ENCODE measurements around the gene RPRD2. TPM values are rescaled to one million over a fixed set of nuclear protein-coding genes. Genes with fewer than 3 reads are reported as not detected.

RPRD2 gene
- total and polyA plus RNA-seq, 12 donors = 7.3 to 44.5 (median 23.5) TPM

DNA sequence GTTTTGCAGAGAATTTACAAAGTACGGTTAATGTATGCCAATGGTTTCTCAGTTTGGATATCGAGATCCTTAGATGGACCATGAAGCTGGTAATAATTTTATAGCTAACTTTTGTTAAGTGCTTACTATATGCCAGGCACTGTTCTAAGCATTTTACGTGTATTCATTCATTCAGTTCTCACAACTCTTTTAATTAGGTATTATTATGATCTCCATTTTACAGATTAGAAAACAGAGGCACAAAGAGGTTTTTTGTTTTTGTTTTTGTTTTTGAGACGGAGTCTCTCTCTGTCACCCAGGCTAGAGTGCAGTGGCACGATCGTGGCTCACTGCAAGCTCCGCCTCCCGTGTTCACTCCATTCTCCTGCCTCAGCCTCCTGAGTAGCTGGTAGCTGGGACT, 7.2 kb downstream of the RPRD2 start:
- WGBS, 4 donors = 81 to 90% (median 83%) methylated on average over 8 of the region's 8 CpGs
- DNase-seq = no peak
- TF ChIP-seq, protein P1, sequence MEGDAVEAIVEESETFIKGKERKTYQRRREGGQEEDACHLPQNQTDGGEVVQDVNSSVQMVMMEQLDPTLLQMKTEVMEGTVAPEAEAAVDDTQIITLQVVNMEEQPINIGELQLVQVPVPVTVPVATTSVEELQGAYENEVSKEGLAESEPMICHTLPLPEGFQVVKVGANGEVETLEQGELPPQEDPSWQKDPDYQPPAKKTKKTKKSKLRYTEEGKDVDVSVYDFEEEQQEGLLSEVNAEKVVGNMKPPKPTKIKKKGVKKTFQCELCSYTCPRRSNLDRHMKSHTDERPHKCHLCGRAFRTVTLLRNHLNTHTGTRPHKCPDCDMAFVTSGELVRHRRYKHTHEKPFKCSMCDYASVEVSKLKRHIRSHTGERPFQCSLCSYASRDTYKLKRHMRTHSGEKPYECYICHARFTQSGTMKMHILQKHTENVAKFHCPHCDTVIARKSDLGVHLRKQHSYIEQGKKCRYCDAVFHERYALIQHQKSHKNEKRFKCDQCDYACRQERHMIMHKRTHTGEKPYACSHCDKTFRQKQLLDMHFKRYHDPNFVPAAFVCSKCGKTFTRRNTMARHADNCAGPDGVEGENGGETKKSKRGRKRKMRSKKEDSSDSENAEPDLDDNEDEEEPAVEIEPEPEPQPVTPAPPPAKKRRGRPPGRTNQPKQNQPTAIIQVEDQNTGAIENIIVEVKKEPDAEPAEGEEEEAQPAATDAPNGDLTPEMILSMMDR (IDR thresholded peaks at IDR 0.05) = no peak
- TF ChIP-seq POLR2A (IDR thresholded peaks at IDR 0.05) = no peak
- Histone ChIP-seq H3K4me1 (replicated peaks in 1 of 2) (peaks cover 31 to 66% of the 10 kb centered on the region in 2 donors), H3K27me3 (no peaks in the 10 kb centered on the region), H3K27ac (no peak overlapping the region), H3K4me3 (no peak overlapping the region), H3K9me3 (replicated peaks in 1 of 3) (no peaks in the 10 kb centered on the region), H3K36me3 (replicated peaks in 1 of 2) (no peaks in the 10 kb centered on the region)
- intact Hi-C loops (cut with DNase I) = no loop called here

DNA sequence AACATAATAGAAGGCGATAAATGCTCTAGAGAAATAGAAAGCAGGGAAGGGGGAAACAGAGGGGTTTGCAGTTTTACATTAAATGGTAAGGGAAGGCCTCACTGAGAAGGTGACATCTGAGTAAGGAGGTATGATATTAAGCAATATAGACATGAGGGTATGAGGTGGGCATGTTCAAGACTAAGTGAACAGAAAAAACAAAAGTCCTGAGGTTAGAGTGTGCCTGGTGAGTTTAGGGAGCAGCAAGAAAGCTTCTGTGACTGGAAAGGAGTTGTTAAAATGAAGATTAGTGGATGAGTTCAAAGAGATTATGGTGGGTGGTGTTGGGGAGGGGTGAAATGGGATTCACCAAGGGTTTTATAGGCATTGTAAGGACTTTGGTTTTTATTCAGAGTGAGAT, 8.6 kb downstream of the RPRD2 start:
- WGBS, 4 donors = 88 to 100% (median 93%) methylated on average over 1 of the region's 1 CpG
- no peak for DNase-seq
- Histone ChIP-seq H3K27ac (no peak overlapping the region), H3K4me3 (no peak overlapping the region), H3K27me3 (no peaks in the 10 kb centered on the region), H3K4me1 (replicated peaks in 1 of 2) (peaks cover 24 to 57% of the 10 kb centered on the region in 2 donors), H3K36me3 (replicated peaks in 1 of 2) (no peaks in the 10 kb centered on the region), H3K9me3 (replicated peaks in 1 of 3) (no peaks in the 10 kb centered on the region)
- intact Hi-C loops (cut with DNase I) = no loop called here
- TF ChIP-seq, protein P1 (IDR thresholded peaks at IDR 0.05) = no peak
- no peak for TF ChIP-seq POLR2A (IDR thresholded peaks at IDR 0.05)

DNA sequence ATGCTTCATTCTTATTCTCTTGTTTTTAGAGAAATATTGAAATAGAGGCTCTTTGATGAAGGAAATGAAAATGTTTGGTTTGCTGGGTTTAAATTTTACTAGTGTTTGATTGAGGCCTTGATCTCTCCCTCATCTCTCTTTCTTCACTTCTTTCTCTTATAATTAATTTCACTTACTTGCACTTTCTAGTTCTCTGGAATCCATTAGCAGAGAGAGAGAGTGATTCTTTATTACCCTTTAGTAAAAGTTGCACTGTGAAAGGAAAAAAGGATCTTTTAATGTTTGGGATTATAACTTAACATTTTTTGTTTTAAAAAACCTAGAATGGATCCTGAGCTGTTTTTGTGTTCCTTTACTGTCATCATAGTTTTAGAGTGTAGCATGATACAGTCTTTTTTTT, 12.2 kb downstream of the RPRD2 start:
- Histone ChIP-seq H3K4me3 (no peak overlapping the region), H3K27ac (peak overlapping the region in 3 of 5 donors; percentile 6 to 57 (median 39)), H3K36me3 (replicated peaks in 1 of 2) (no peaks in the 10 kb centered on the region), H3K9me3 (replicated peaks in 1 of 3) (no peaks in the 10 kb centered on the region), H3K27me3 (no peaks in the 10 kb centered on the region), H3K4me1 (replicated peaks in 1 of 2) (peaks cover 24 to 44% of the 10 kb centered on the region in 2 donors)
- no peak for DNase-seq
- no peak for TF ChIP-seq POLR2A (IDR thresholded peaks at IDR 0.05)
- TF ChIP-seq, protein P1 (IDR thresholded peaks at IDR 0.05) = no peak
- intact Hi-C loops (cut with DNase I) = no loop called here

DNA sequence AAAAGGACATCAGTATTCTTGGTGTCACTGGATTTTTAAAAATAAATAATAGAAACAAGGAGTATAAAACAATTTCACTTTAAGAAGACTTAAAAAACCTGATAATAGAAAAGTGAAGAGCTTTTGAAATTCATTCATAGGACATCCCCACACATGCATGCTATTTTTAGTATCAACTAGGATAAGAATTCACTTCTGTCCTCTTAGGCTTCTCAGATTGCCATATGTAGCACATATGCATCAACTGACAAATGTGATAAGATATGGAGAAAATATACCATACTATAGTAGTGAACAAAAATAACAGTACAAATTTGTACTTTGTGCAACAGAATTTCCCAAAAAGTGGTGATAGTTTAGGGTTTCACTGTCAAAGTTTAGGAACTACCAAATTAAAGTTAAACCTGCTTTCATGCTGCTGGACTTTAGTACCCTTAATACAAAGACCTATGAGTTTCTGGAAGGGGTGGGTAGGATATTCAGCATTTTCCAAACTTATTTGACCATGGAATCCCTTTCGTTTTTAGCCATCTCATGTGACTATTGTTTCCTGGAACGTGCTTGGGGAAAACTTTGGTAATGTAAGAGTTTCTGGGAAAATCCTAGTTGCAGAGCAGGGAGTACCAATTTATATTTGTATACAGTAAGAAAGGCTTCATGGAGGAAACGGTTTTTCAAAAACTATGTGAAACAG, 19.8 kb downstream of the RPRD2 start:
- H3K4me1 ChIP-seq (replicated peaks in 1 of 2) = peaks cover 0 to 13% of the 10 kb centered on the region in 2 donors
- WGBS, 4 donors = 40 to 55% (median 44%) methylated on average over 3 of the region's 3 CpGs

More for the DNA sequence above, 19.8 kb downstream of the RPRD2 start:
- TF ChIP-seq, protein P1 (IDR thresholded peaks at IDR 0.05) = no peak
- TF ChIP-seq POLR2A (IDR thresholded peaks at IDR 0.05) = no peak
- H3K9me3 ChIP-seq (replicated peaks in 1 of 3) = no peaks in the 10 kb centered on the region
- no peak overlapping the region for H3K27ac ChIP-seq
- intact Hi-C loops (cut with DNase I) = no loop called here
- no peaks in the 10 kb centered on the region for H3K36me3 ChIP-seq (replicated peaks in 1 of 2)
- no peaks in the 10 kb centered on the region for H3K27me3 ChIP-seq
- DNase-seq = no peak
- H3K4me3 ChIP-seq = no peak overlapping the region
